Activated CD4-positive, alpha-beta T cell treated with anti-CD3 and anti-CD28 coated beads, Interleukin-2, amount 10 ng/mL, durations not matched to agents 24 days and 14 days (primary cell): ENCODE results near the gene VSTM4. TPM values are rescaled to one million over a fixed set of nuclear protein-coding genes. Genes with fewer than 3 reads are reported as not detected.

Experiments
- DNase-seq: peaks from one replicate; pipeline ENCODE4 v3.0.0; 2022
- H3K27ac Mint-ChIP-seq: one replicate; pipeline ENCODE4 v1.8.0; 2022; ENCODE audit warnings: mild to moderate bottlenecking, mixed read lengths
- H3K27me3 Mint-ChIP-seq: one replicate; pipeline ENCODE4 v1.8.0; 2022; ENCODE audit warnings: mixed read lengths
- H3K36me3 Mint-ChIP-seq: one replicate; pipeline ENCODE4 v1.8.0; 2022; ENCODE audit warnings: low read depth, mild to moderate bottlenecking, mixed read lengths
- H3K4me1 Mint-ChIP-seq: one replicate; pipeline ENCODE4 v1.8.0; 2021; ENCODE audit warnings: mixed read lengths
- H3K4me3 Mint-ChIP-seq: one replicate; pipeline ENCODE4 v1.8.0; 2022; ENCODE audit warnings: mild to moderate bottlenecking, moderate library complexity, mixed read lengths
- H3K9me3 Mint-ChIP-seq: one replicate; pipeline ENCODE4 v1.8.0; 2021; ENCODE audit warnings: mixed read lengths
- intact Hi-C: fragments of 100-400 bp; cut with micrococcal nuclease; formaldehyde crosslinking; loops from one replicate; pipeline ENCODE4 v1.15.1; 2023
- total RNA-seq: library from RNA; stranded (reverse); gene quantifications from 2 replicates; pipeline ENCODE4 v1.2.3, GENCODE V29; 2022

VSTM4 gene
- total RNA-seq, 1 donor from 2014 or later = 0.63 TPM

GRCh38 chr10:49072166-49072885 lies 43.0 kb downstream of the VSTM4 start:
- intact Hi-C loops = no loop called here
- no peak overlapping the region for H3K4me3 Mint-ChIP-seq
- peaks cover 3% of the 10 kb centered on the region for H3K27me3 Mint-ChIP-seq
- no peak overlapping the region for H3K27ac Mint-ChIP-seq
- peaks cover 5% of the 10 kb centered on the region for H3K9me3 Mint-ChIP-seq
- peaks cover 14% of the 10 kb centered on the region for H3K4me1 Mint-ChIP-seq
- H3K36me3 Mint-ChIP-seq = no peaks in the 10 kb centered on the region
- no peak for DNase-seq

- H3K27me3 Mint-ChIP-seq = no peaks in the 10 kb centered on the region
- H3K27ac Mint-ChIP-seq = no peak overlapping the region
- DNase-seq = no peak
- H3K9me3 Mint-ChIP-seq = peaks cover 5% of the 10 kb centered on the region
- intact Hi-C loops = no loop called here
- H3K4me3 Mint-ChIP-seq = no peak overlapping the region
- peaks cover 4% of the 10 kb centered on the region for H3K4me1 Mint-ChIP-seq
- no peaks in the 10 kb centered on the region for H3K36me3 Mint-ChIP-seq
Observed at GRCh38 chr10:49071160-49071761, 44.1 kb downstream of the VSTM4 start.

DNA sequence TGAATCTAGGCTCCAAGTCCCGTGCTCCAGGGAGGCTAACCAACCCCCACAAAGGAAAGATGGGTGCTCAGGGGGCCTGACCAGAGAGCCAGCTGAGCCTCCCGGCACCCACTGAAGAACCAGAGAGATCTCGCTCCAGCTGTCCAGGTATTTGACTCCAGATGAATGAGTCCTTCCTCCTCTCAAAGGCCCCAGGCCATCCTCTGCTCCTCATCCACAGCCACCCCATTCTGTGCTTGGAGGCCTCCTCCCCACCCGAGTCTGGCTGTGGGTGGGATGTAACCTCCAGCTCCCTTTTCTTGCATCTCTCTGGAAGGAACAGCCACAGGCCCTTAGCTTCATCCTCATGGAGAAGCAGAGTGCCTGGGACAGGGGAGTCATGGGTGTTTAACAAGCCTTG lies 44.6 kb downstream of the VSTM4 start:
- DNase-seq = no peak
- peaks cover 5% of the 10 kb centered on the region for H3K9me3 Mint-ChIP-seq
- intact Hi-C loops = no loop called here
- H3K4me1 Mint-ChIP-seq = no peaks in the 10 kb centered on the region
- no peak overlapping the region for H3K4me3 Mint-ChIP-seq
- H3K27ac Mint-ChIP-seq = no peak overlapping the region
- no peaks in the 10 kb centered on the region for H3K27me3 Mint-ChIP-seq
- no peaks in the 10 kb centered on the region for H3K36me3 Mint-ChIP-seq

GRCh38 chr10:49068672-49069217 lies 46.6 kb downstream of the VSTM4 start:
- Mint-ChIP-seq H3K36me3 (no peaks in the 10 kb centered on the region), H3K27ac (no peak overlapping the region), H3K27me3 (no peaks in the 10 kb centered on the region), H3K9me3 (peaks cover 5% of the 10 kb centered on the region), H3K4me3 (no peak overlapping the region), H3K4me1 (no peaks in the 10 kb centered on the region)
- no peak for DNase-seq
- intact Hi-C loops = no loop called here

GRCh38 chr10:49068209-49068608 lies 47.1 kb downstream of the VSTM4 start:
- Mint-ChIP-seq H3K27ac (no peak overlapping the region), H3K27me3 (no peaks in the 10 kb centered on the region), H3K36me3 (no peaks in the 10 kb centered on the region), H3K4me1 (no peaks in the 10 kb centered on the region), H3K4me3 (no peak overlapping the region), H3K9me3 (peaks cover 5% of the 10 kb centered on the region)
- intact Hi-C loops = no loop called here
- DNase-seq = no peak

DNA sequence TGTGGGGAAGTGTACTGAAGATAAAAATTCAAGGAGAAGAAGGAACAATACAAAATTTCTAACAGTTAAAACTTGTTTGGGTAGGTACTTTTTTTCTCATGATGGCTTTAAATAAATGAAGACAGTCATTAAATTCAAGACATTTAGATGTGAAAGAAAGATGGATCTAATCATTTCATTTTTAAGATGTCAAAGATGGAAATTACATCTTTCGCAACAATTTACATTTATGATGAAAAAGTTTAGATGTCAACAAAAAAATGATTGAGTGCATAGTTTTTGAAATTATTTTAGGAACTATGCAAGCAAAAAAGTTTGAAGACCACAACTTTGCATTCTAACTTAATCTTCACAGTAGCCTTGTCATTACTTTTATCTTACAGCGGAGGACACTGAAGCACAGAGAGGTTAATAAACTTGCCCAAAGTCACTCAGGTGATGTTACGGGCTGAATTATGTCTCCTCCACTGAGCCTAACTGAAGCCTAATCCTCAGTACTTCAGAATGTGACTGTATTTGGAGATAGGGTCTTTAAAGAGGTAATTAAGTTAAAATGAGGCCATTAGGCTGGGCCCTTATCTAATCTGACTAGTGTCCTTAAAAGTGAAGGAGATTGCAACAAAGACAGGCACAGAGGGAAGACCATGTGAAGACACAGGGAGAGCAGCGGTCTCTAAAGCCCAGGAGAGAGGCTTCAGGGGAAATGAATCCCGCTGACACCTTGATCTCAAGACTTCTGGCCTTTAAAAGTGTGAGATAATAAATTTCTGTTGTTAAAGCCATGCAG lies 48.2 kb downstream of the VSTM4 start:
- no peaks in the 10 kb centered on the region for H3K4me1 Mint-ChIP-seq
- no peak overlapping the region for H3K27ac Mint-ChIP-seq
- H3K4me3 Mint-ChIP-seq = no peak overlapping the region
- no peaks in the 10 kb centered on the region for H3K36me3 Mint-ChIP-seq
- no peak for DNase-seq
- intact Hi-C loops = no loop called here
- no peaks in the 10 kb centered on the region for H3K27me3 Mint-ChIP-seq
- peaks cover 6% of the 10 kb centered on the region for H3K9me3 Mint-ChIP-seq

GRCh38 chr10:49062229-49062628 lies 53.1 kb downstream of the VSTM4 start:
- H3K4me1 Mint-ChIP-seq = no peaks in the 10 kb centered on the region
- DNase-seq = no peak
- H3K9me3 Mint-ChIP-seq = peaks cover 15% of the 10 kb centered on the region
- intact Hi-C loops = no loop called here
- H3K27ac Mint-ChIP-seq = no peak overlapping the region
- H3K4me3 Mint-ChIP-seq = no peak overlapping the region
- no peaks in the 10 kb centered on the region for H3K27me3 Mint-ChIP-seq
- H3K36me3 Mint-ChIP-seq = no peaks in the 10 kb centered on the region

DNA sequence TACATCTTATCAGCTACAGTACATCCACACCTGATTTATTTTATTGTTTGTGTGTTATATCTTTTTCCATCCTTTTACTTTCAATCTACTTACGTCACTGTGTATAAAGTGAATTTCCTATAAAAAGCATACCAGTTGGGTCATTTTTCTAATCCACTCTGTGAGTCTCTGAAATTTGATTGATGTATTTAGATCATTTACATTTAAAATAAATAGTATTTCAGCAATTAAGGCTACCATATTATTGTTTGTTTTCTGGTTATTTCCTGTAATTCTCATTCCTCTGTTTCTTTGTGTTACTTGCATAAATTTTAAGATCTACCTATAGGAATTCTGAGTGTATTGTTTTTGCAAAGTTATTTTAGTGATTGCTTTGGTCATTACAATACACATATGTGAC lies 53.7 kb downstream of the VSTM4 start:
- no peaks in the 10 kb centered on the region for H3K4me1 Mint-ChIP-seq
- intact Hi-C loops = no loop called here
- H3K36me3 Mint-ChIP-seq = no peaks in the 10 kb centered on the region
- peaks cover 15% of the 10 kb centered on the region for H3K9me3 Mint-ChIP-seq
- no peak for DNase-seq
- no peaks in the 10 kb centered on the region for H3K27me3 Mint-ChIP-seq
- no peak overlapping the region for H3K27ac Mint-ChIP-seq
- H3K4me3 Mint-ChIP-seq = no peak overlapping the region

GRCh38 chr10:49058463-49059255 lies 56.7 kb downstream of the VSTM4 start:
- no peaks in the 10 kb centered on the region for H3K27me3 Mint-ChIP-seq
- intact Hi-C loops = no loop called here
- H3K4me1 Mint-ChIP-seq = no peaks in the 10 kb centered on the region
- no peak overlapping the region for H3K27ac Mint-ChIP-seq
- no peaks in the 10 kb centered on the region for H3K36me3 Mint-ChIP-seq
- H3K4me3 Mint-ChIP-seq = no peak overlapping the region
- H3K9me3 Mint-ChIP-seq = peaks cover 15% of the 10 kb centered on the region
- DNase-seq = no peak

- no peak overlapping the region for H3K4me3 Mint-ChIP-seq
- no peaks in the 10 kb centered on the region for H3K27me3 Mint-ChIP-seq
- DNase-seq = no peak
- intact Hi-C loops = no loop called here
- H3K27ac Mint-ChIP-seq = no peak overlapping the region
- peaks cover 10% of the 10 kb centered on the region for H3K9me3 Mint-ChIP-seq
- H3K36me3 Mint-ChIP-seq = no peaks in the 10 kb centered on the region
- H3K4me1 Mint-ChIP-seq = no peaks in the 10 kb centered on the region
Observed at GRCh38 chr10:49057231-49057880, 58.0 kb downstream of the VSTM4 start.

DNA sequence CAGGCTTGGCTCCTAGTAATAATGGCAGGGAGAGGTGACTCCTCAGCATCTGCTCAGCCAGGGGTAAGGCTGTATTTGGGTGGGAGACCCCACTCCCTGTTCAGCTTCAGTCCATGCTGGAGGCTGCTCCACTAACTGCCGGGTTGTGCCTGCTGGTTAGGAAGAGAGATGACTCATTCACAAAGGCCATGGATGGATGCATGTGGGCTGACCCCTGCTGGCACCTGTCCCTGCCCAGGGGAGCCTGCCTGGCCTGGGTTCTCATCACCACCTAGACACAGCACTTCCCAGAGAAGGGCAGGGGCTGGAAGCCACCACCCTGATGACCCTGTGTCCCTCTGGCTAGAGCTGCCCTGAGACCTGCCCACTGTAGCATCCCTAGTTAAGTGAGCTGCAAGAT lies 59.0 kb downstream of the VSTM4 start:
- no peak overlapping the region for H3K4me3 Mint-ChIP-seq
- intact Hi-C loops = no loop called here
- peak; percentile 27 for DNase-seq
- H3K36me3 Mint-ChIP-seq = no peaks in the 10 kb centered on the region
- H3K4me1 Mint-ChIP-seq = no peaks in the 10 kb centered on the region
- no peaks in the 10 kb centered on the region for H3K27me3 Mint-ChIP-seq
- no peak overlapping the region for H3K27ac Mint-ChIP-seq
- H3K9me3 Mint-ChIP-seq = peaks cover 5% of the 10 kb centered on the region

- Mint-ChIP-seq H3K27me3 (peaks cover 4% of the 10 kb centered on the region), H3K36me3 (no peaks in the 10 kb centered on the region), H3K4me3 (no peak overlapping the region), H3K9me3 (peaks cover under 1% of the 10 kb centered on the region), H3K4me1 (no peaks in the 10 kb centered on the region), H3K27ac (no peak overlapping the region)
- intact Hi-C loops = no loop called here
- DNase-seq = peak; percentile 41
Observed at GRCh38 chr10:49055221-49055849, 60.0 kb downstream of the VSTM4 start.

- H3K9me3 Mint-ChIP-seq = no peaks in the 10 kb centered on the region
- no peak overlapping the region for H3K4me3 Mint-ChIP-seq
- intact Hi-C loops = no loop called here
- no peaks in the 10 kb centered on the region for H3K4me1 Mint-ChIP-seq
- H3K36me3 Mint-ChIP-seq = no peaks in the 10 kb centered on the region
- H3K27ac Mint-ChIP-seq = no peak overlapping the region
- DNase-seq = peak; percentile 27
- peaks cover 4% of the 10 kb centered on the region for H3K27me3 Mint-ChIP-seq
Observed at GRCh38 chr10:49054753-49055152, 60.6 kb downstream of the VSTM4 start.
